Measurements from ENCODE around the gene PDE7B.
"Not testable (repeated sequence)": the region's sequence is repeated elsewhere in the genome, so short reads cannot be mapped to it uniquely, and the experiment has no call there.

The PDE7B gene

DNA sequence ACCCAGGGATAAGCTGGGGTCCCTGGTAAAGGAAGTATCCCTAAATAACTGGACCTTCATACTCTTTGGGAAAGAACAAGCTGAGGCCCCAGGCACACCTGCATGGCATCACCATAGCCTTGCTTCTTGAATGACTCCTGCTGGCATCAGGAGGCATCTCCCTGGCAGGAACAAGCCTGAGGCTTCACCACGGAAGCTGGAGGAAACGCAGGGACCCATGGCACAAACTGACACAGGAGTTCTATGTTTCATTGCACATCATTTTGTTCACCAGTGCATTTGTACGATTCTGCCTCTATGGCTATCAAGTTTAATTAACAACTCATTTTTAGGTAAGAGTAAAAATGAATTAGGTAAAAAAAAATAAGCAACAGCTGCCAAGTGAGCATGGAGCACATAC is 619 bp upstream of the PDE7B start:
- DNase-seq (ENCODE audit: low spot score), result no peak

DNA sequence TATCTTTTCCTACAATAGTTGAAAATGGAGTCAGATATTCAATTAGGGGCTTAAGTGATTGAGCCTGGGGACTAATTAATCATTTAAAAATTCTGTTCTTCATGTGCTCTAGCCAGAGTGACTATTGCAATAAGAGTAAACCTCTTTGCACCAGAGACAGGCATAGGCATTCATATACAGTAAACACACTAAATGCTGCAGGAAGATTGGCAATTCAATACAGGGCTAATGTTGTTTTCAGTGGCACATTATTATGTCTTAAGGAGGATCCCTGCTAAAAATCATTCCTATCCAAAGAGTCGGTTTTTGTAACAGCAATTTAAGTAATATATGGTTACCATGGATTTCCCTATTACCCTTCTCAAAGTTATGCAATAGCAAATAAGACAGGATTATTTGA is 1.2 kb downstream of the PDE7B start:
- DNase-seq (ENCODE audit: low spot score), result no peak

DNA sequence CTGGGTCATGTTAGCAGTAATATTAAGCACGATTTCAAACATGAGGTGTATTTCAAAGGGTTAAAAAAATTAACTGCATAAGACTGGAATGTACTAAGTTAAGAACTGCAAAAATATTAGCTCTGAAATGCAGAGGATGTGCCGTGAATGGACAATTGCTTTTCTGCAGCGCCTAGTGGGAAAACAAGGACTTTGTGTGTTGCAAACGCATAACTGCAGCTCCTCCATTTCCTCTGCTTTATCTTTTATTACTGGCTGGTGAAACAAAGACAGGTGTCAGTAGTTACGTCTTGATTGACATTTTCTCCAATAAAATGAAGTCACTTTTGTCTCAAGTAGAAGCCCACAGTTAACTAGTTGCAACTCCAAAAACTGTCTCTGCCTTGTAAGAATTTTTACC is 1.7 kb downstream of the PDE7B start:
- no peak for DNase-seq (ENCODE audit: low spot score)

DNA sequence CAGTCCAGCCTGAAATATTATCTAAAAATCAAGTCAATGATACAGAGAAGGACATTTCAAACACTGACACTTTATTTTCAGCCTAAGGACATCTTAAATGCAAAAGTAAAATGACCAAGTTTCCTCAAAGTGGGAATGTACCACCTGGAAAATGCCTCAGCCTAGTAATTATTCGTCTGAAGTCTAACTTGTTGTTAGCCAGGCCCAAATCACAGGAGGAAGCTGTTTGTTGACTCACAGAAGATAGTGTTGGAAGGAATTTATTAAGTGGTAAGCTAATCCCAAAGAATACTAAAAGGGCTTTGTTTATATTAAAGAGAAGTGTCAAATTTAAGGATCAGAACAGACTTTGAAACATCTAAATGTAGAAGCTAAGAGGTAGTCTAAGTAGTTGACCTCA is 2.5 kb downstream of the PDE7B start:
- DNase-seq (ENCODE audit: low spot score), result no peak

DNA sequence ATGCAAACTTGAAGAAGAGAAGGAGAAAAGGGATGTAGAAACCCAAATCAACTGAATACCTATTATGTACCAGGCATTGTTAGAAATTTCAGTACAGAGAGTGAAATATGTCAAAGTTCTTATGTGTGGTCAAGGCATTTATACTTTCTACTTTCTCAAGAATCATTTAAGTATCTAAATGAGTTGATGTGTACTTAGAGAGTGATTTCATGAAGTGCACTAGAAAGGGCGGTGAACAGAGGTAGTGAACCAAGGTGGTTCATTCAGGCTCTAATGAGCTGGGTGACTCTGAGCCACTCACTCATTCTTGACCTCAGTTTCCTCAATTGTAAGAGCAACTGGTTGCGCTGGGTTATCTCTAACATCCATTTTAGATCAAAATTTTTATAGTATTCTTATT is 3.3 kb downstream of the PDE7B start:
- DNase-seq (ENCODE audit: low spot score), result no peak

DNA sequence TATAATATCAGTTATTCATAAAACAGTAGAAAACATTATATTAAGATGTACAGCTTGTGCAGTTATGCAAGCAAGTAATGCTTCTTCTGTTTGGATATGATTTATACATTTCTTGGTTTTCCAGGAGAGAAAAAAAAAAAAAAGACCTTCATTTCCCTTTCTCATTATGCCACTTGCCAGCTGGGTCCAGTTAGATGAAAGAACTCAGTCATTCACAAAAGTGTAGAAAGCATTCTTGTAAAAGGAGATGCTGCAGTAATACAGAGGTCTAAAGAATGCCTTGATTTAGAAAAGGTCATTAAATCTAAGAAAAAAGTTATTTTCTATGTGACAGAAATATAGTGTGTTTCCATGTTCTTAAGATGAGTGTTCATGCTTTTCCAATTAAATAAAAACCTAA is 7.4 kb downstream of the PDE7B start:
- no peak for DNase-seq (ENCODE audit: low spot score)

DNA sequence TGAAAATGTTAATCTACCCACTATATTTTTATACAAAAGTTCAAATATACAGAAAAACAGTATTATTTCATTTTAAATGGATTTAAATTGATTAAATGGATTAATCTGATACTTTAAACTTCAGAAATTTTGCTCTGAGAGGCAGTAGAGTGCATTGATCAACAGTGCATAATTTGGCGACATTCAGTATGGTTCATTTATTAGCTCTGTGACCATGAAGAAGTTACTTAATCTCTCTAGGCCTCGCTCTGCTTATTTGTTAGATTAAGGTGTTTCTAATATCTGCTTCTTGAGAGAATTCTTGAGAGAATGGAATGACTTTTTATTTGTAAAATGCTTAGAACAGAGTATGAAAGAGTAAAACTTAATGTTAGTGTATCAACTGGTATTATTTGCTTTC is 8.9 kb downstream of the PDE7B start:
- DNase-seq (ENCODE audit: low spot score), result no peak

DNA sequence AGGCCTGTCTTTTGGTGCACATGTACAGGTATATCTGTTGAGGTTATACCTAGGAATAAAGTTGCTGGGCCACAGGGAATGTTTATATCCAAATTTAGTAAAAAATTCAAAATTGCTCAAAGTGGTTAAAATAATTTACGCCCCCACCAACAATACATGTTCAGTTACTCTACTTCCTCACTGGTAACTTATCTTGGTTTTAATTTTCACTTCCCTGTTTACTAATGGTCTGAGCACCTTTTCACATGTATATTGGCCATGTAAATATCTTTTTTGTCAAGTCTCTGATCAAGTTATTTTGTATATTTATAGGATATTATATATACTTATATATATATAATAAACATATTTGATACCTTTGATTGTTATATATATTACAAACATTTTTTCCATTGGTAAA is 9.7 kb downstream of the PDE7B start:
- DNase-seq (ENCODE audit: low spot score), result no peak

DNA sequence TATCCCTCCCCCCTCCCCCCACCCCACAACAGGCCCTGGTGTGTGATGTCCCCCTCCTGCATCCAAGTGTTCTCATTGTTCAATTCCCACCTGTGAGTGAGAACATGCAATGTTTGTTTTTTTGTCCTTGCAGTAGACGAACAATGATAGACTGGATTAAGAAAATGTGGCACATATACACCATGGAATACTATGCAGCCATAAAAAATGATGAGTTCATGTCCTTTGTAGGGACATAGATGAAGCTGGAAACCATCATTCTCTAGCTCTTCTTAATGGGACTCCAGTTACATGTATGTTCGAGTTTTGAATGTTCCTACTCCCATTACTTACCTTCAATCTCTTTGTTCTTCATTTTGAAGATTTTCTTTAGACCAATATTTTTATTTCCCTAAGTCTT is 13.4 kb downstream of the PDE7B start:
- not testable (repeated sequence) for DNase-seq (ENCODE audit: low spot score)

DNA sequence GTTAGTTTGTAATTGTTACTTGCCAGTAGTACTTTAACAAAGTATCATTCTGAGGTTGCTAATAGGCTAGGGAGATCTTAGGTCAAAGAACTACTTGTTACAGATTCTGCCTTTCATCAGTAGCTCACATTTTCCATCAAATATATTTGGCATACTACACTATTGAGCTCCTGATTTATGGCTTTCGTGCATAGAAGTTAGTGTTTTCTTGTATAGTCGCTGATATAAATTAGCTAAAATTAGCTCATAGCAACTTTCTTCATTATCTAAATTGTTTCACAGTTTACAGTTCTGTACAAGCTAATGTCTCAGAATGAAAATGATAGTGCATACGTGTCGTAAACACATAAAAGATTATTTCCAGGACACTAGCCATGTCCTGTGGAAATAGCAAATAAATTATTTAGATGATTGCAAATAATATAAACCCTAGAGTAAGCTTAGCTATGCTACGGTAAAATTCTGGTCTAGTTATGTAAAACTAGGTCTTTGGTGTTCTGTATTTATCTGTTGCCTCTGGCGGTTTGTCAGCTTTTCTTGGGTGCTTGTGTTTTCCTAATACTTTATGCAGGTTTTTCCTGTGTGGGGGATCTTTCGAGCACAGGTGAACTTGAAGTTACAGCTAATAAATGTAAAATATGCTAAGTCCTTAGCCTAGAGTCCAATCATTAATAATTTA is 15.1 kb downstream of the PDE7B start:
- no peak for DNase-seq (ENCODE audit: low spot score)

DNA sequence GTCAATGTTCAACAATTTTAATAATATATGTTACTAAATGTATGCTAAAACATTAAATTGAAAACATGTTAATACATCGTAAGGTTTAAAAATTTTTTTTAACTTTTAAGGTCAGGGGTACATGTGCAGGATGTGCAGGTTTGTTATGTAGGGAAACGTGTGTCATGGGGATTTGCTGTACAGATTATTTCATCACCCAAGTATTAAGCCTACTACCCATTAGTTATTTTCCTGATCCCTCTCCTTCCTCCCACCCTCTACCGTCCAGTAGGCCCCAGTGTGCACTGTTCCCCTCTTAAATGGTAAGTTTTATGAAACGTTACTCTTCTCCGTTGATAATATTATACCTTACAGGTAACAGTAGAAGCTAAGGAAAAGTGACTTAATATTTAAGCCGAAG is 15.8 kb downstream of the PDE7B start:
- no peak for DNase-seq (ENCODE audit: low spot score)

DNA sequence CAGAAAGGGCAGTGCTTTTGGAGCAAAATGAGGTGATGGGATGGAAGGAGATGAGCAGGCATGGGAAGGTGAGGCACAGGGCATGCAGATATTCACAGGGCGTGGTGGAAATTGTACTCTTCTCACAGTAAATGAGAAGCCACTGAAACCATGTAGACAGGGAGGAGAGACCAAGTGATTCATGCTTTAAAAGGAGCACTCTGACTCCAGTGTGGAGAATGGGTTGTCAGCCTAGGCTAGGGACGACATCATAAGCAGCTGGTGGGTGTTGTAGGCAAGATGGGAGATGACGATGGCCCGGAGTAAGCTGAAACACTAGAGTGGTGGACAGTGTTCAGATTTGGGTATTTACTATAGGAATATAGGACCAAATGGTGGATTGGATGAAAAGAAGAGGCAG is 18.4 kb downstream of the PDE7B start:
- no peak for DNase-seq (ENCODE audit: low spot score)

DNA sequence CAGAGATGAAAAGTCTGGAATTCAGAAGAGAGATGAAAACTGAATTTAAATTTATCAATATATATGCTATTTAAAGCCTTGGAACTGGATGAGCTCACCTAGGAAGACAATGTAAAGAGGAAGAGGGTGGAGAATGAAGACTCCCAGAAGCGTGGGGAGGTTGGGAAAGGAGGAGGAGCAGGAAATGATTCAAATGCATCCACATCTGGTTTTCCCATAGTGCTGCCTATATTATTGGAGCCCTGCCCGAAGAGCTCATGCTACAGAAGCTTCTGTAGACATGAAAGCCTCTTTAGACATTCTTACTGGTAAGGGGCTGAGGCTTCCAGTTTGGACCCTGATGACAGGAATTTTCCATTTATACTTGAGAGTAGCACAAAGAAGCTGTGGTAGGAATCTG is 19.2 kb downstream of the PDE7B start:
- DNase-seq (ENCODE audit: low spot score), result no peak

DNA sequence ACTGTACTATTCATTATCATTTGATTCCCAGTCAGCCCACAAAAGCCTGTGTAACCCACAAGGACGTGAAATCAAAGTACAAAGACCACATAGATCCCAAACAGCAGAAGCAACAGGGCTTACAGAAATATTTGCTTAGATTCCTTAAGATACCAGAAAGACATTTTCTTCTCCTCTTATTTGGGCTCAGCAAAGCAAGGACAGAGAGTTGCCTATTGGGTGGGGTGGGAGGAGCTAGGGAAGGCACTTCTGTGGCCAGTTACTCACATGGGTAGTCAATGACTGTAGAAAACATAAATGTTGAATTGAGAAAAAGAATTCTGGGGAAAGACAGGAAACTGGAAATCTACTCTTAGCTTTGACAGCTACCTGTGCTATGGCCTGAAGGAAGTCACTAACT is 19.8 kb downstream of the PDE7B start:
- DNase-seq (ENCODE audit: low spot score), result no peak

DNA sequence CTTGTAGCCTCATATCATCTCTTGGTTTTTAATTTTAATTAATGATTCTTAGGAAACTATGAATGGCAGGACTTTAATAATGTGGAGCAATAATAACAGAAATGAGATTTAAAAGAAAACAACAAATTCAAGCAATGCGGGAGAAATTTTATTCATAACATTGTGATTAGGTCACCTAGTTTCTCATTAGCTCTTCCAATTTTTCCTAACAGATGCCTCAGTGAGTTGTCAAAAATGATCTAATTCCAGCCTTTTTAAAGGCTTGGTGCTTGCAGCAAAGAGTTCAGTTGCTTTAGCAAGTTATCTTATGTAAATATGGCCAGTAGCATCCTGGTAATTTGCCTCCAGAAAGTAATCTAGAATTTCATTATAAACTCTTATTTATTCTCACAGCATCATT is 20.4 kb downstream of the PDE7B start:
- no peak for DNase-seq (ENCODE audit: low spot score)

DNA sequence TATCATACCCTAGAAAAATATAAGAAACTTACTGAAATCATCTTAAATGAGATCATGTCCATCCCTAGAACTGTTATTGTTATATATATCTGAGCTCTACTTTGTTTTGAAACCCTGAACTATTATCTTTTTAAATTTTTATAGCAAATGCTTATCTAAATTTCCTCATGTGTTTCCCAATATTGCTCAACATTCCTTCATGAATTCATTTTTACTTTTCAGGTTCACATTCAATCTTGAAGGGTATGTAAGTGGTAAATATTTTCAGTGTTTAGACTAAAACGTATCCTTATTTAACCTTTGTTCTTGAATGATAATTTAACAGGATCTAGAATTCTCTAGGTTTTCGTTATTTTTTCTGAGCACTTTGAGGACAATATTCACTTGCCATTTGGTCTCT is 23.9 kb downstream of the PDE7B start:
- DNase-seq (ENCODE audit: low spot score), result no peak

DNA sequence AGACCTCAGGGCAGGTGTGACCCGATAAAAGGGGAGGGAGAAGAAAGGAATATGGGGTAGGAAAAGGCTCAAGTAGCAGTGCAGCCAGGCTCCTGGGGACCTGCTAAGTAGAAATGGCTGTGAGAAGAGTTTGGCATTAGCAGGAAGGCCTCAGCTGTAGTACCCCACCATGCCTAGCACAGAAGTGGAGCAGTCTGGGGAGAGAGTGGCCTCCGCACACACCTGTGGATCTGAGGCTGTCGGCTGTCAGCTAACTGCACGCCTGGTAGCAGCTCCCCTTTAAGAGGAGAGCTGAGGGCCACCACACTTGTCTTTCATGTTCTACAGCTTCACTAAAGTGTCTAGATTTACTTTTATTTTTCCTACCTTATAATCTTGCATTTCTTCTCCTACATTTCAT is 24.6 kb downstream of the PDE7B start:
- no peak for DNase-seq (ENCODE audit: low spot score)

DNA sequence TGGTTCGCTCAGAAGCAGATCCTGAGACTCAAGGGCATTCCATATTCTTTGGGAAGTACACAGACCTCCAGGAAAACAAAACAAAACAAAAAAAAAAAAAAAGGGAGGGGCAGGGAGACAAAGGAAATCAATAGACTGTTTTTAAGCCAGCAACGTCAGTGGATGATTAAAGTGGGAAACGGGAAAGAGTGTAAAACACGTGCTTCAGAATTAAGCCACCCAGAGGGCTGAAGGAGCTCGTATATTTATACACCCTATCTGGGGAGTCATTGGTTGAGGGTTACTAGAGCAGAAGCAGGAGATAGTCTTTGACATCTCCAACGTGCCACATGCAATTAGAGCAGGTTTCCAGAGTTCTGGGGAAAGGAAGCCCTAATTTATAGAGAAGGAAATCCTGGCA is 26.2 kb downstream of the PDE7B start:
- no peak for DNase-seq (ENCODE audit: low spot score)

DNA sequence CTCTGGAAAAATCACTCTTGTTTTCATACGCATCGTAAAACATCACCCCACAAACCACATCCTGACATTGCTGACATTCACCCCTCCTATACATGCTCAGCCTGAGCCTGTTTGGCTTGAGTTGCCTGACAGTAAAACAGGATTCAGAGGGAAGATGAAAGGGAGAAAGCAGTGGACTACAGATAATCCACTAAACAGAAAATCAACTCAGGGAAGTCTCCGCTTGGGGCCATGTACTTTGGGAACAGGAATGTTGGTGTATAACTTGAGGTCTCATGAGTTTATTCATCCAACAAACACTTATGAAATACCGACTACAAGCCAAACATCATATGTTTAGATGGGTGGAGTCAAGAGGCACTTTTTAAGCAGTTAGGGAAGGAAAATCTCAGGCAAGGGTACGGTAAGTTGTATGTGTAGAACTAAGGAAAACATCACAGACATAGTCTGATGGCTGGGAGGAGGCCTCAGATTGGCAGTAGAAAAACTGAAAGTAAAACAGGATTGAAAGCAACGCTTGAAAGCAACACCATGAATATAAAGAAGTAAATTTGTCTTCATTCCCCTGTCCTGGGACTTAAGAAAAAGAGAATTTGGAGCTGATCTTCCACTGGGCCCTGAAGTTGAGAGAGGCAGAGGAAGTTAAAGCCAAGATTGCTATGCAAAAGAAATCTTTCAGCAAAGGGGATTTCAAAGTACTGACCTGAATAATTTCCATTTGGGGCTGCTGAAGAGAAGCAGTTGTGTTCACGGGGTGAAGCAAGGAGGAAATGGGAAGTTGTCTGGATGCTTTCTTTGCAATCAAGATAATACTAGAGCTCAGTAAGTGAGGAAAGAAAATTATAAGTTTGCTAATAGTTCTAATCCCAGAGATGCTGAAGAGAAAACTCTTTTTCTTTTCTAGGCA is 28.8 kb downstream of the PDE7B start:
- DNase-seq (ENCODE audit: low spot score), result no peak

DNA sequence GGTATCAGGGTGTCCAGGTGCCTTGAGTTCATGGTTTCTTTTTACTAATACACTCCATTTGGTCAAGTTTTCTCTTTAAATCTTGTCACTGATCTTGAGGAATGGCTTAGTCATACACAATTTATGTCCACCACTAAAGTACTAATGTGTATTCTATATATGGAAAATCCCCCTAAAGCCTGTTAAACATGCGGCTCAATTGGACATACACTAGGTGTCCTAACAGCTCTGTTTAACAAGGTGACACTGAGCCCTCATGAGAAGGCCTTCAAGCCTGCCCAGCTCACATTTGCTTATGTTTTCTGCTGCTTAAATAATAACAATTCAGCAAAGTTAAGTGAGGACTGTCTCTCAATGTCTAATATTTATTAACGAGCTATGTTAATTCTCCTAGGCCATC is 31.5 kb downstream of the PDE7B start:
- peak; percentile 12 for DNase-seq (ENCODE audit: low spot score)

DNA sequence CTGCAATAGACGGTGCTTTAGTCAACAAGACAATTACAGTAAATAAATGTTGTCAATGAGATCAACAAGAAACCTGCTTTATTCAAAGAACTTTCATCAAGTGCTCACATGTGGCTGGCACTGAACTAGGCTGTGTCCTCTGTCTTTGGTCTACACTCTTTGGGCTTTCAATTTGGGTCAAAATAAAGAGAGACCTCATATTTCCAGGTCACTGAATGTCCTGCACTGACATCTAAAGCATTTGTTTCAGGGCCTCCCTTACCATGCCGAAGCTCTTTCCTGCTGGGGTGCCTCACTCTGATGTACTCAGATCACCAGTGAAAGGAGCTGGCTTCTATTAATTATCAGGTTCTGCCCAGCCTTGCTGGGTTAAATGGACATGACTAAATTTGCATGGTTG is 32.0 kb downstream of the PDE7B start:
- no peak for DNase-seq (ENCODE audit: low spot score)

DNA sequence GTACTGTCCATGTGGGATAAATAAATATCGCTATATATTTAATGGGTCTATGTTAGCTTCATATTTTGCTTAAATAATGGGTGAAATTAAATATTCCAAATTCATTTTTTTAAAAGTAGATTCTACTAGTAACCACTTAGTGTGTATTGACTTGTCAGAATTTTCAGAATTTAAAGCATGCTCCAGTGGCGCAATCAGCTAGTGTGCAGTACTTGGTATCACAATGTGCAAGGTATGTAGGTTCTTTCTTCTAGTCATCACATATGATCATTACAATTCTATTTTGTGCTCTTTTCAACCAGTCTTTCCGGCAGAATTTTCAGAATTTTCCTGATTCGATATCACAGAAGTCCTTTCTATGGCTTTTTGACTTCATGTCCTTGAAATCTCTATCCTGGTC is 32.6 kb downstream of the PDE7B start:
- no peak for DNase-seq (ENCODE audit: low spot score)

DNA sequence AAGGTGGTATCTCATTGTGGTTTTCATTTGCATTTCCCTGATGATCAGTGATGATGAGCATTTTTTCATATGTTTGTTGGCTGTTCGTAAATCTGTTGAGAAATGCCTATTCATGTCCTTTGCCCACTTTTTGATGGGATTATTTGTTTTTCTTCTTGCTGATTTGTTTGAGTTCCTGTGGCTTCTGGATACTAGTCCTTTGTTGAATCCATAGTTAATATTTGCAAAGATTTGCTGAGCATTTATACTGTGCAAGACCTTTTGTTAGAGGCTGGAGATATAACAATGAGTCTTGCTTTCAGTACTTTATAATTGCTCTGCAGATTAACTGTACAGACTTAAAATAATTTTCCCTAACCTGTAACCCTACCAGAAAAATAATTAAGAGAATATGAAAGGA is 35.6 kb downstream of the PDE7B start:
- DNase-seq (ENCODE audit: low spot score), result no peak

DNA sequence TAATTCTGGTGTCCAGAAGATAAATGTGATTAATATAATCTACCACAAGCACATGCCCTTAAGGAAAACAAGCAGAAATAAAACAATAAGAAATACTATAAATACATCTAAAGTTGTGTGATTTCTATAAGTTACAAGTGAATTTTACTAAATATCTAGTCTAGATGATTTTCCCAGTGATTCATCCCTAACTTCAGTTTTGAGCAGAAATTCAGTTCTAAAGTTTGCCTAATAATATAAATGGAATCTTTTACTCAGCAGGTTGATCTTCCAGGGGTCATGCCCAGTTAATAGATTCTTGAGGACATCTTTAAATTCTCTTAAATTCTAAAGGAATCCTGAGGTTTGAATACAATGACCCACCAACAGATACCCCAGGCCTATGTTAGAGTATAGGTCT is 37.3 kb downstream of the PDE7B start:
- DNase-seq (ENCODE audit: low spot score), result no peak

Measured in iPS-NIHi11 (cell line).